Endodermal cell (in vitro differentiated cells): ENCODE measurements around the gene SLC39A3. TPM values are rescaled to one million over a fixed set of nuclear protein-coding genes. Genes with fewer than 3 reads are reported as not detected.

Experiments used
- DNase-seq: peaks from one replicate; pipeline ENCODE4 v3.0.0-alpha.2; 2017
- H3K27ac ChIP-seq: 2 replicates; pipeline ENCODE4 v1.5.1; 2013; ENCODE audit warnings: mild to moderate bottlenecking, low read depth, low read length, moderate library complexity
- H3K27me3 ChIP-seq: 2 replicates; pipeline ENCODE4 v1.6.1; 2013; ENCODE audit warnings: mild to moderate bottlenecking, low read length, moderate library complexity; ENCODE audit not compliant: insufficient read depth, control insufficient read depth, poor library complexity, severe bottlenecking
- H3K36me3 ChIP-seq: 2 replicates; pipeline ENCODE4 v1.7.0; 2013; ENCODE audit warnings: mild to moderate bottlenecking, low read length, moderate library complexity; ENCODE audit not compliant: control insufficient read depth, insufficient read depth
- H3K4me1 ChIP-seq: one replicate; pipeline ENCODE4 v1.7.0; 2013; ENCODE audit warnings: low read length; ENCODE audit not compliant: control insufficient read depth, insufficient read depth
- H3K4me3 ChIP-seq: 2 replicates; pipeline ENCODE4 v1.5.1; 2013; ENCODE audit warnings: mild to moderate bottlenecking, low read length, moderate library complexity
- H3K9ac ChIP-seq: 2 replicates; pipeline ENCODE4 v1.6.1; 2013; ENCODE audit warnings: mild to moderate bottlenecking, low read length, moderate library complexity; ENCODE audit not compliant: poor library complexity, severe bottlenecking; ENCODE audit errors: extremely low read depth
- H3K9me3 ChIP-seq: 2 replicates; pipeline ENCODE4 v1.6.1; 2013; ENCODE audit warnings: mild to moderate bottlenecking, low read length, moderate library complexity; ENCODE audit not compliant: control insufficient read depth
- H3K27ac Mint-ChIP-seq: 2 replicates; pipeline ENCODE4 v1.8.0; 2020; ENCODE audit warnings: mixed read lengths
- H3K27me3 Mint-ChIP-seq: 2 replicates; pipeline ENCODE4 v1.8.0; 2021; ENCODE audit warnings: mild to moderate bottlenecking, mixed read lengths; ENCODE audit not compliant: insufficient read depth
- H3K36me3 Mint-ChIP-seq: 2 replicates; pipeline ENCODE4 v1.8.0; 2020; ENCODE audit warnings: low read depth, mixed read lengths
- H3K4me1 Mint-ChIP-seq: 2 replicates; pipeline ENCODE4 v1.8.0; 2020; ENCODE audit warnings: mixed read lengths
- H3K4me3 Mint-ChIP-seq: 2 replicates; pipeline ENCODE4 v1.8.0; 2020; ENCODE audit warnings: mild to moderate bottlenecking, moderate library complexity, mixed read lengths
- H3K9me3 Mint-ChIP-seq: 2 replicates; pipeline ENCODE4 v1.8.0; 2020; ENCODE audit warnings: mild to moderate bottlenecking, mixed read lengths
- CTCF ChIP-seq: fragments of 200-600 bp; sonication (generic); conservative IDR thresholded peaks from 2 replicates; pipeline ENCODE4 v1.5.0; 2021; ENCODE audit warnings: antibody characterized with exemption, mild to moderate bottlenecking
- WGBS, 2 experiments: methylation state at CpG; one replicate each; pipeline versions ENCODE4 v1.1.5 to v1.1.7; 2013; ENCODE audit warnings: missing lambda C conversion rate in 2 of 2, mixed read lengths in 1 of 2; ENCODE audit not compliant: insufficient coverage in 1 of 2, insufficient read length in 1 of 2; 5-methylcytosine and 5-hydroxymethylcytosine counted together
- total RNA-seq, 2 donors: library from RNA; stranded (reverse); fragmentation: NEBNext Ultra II Directional in 1 of 2; extraction: Animal tissue kit (Norgen Biotek cat#: 25700) in 1 of 2; gene quantifications; 2 replicates in 1 of 2; 3 replicates in 1 of 2; pipeline ENCODE4 v1.2.1, GENCODE V29; 2021

SLC39A3 gene
- total RNA-seq, 2 donors from 2014 or later, result 25.3 to 28.6 TPM

- WGBS, 2 experiments, result 81 to 91% methylated on average over 5 to 7 of the region's 7 CpGs
- Histone ChIP-seq H3K9me3 (no peaks in the 10 kb centered on the region), H3K36me3 (no peaks in the 10 kb centered on the region), H3K4me3 (no peak overlapping the region), H3K27me3 (peaks cover 26% of the 10 kb centered on the region), H3K4me1 (no peaks in the 10 kb centered on the region), H3K27ac (no peak overlapping the region), H3K9ac (no peak overlapping the region)
- DNase-seq, result no peak
- H3K27ac Mint-ChIP-seq, result no peak overlapping the region
- H3K9me3 Mint-ChIP-seq, result no peaks in the 10 kb centered on the region
- peaks cover 23% of the 10 kb centered on the region for H3K27me3 Mint-ChIP-seq
- H3K4me3 Mint-ChIP-seq, result no peak overlapping the region
- H3K36me3 Mint-ChIP-seq, result no peaks in the 10 kb centered on the region
- TF ChIP-seq CTCF, result no peak
- no peaks in the 10 kb centered on the region for H3K4me1 Mint-ChIP-seq
These were observed 7.5 kb upstream of the SLC39A3 start for GRCh38 chr19:2747349-2747748.

GRCh38 chr19:2744113-2744512 lies 4.3 kb upstream of the SLC39A3 start:
- H3K4me3 Mint-ChIP-seq, result no peak overlapping the region
- Histone ChIP-seq H3K9me3 (no peaks in the 10 kb centered on the region), H3K27me3 (peaks cover 40% of the 10 kb centered on the region), H3K9ac (no peak overlapping the region), H3K4me1 (peaks cover under 1% of the 10 kb centered on the region), H3K4me3 (no peak overlapping the region), H3K36me3 (no peaks in the 10 kb centered on the region), H3K27ac (no peak overlapping the region)
- no peak for DNase-seq
- peaks cover 2% of the 10 kb centered on the region for H3K4me1 Mint-ChIP-seq
- WGBS, 2 experiments, result 49 to 63% methylated on average over 3 to 4 of the region's 4 CpGs
- TF ChIP-seq CTCF, result no peak
- H3K36me3 Mint-ChIP-seq, result no peaks in the 10 kb centered on the region
- no peak overlapping the region for H3K27ac Mint-ChIP-seq
- no peaks in the 10 kb centered on the region for H3K9me3 Mint-ChIP-seq
- peaks cover 33% of the 10 kb centered on the region for H3K27me3 Mint-ChIP-seq

- no peaks in the 10 kb centered on the region for H3K9me3 ChIP-seq
- Mint-ChIP-seq H3K4me1 (peaks cover 4% of the 10 kb centered on the region), H3K27me3 (peaks cover 31% of the 10 kb centered on the region), H3K9me3 (no peaks in the 10 kb centered on the region), H3K27ac (no peak overlapping the region), H3K36me3 (peaks cover 2% of the 10 kb centered on the region), H3K4me3 (no peak overlapping the region)
- no peak overlapping the region for H3K4me3 ChIP-seq
- H3K4me1 ChIP-seq, result peaks cover 3% of the 10 kb centered on the region
- DNase-seq, result no peak
- peaks cover 40% of the 10 kb centered on the region for H3K27me3 ChIP-seq
- no peak overlapping the region for H3K27ac ChIP-seq
- H3K36me3 ChIP-seq, result no peaks in the 10 kb centered on the region
- H3K9ac ChIP-seq, result no peak overlapping the region
- TF ChIP-seq CTCF, result no peak
- 73 to 74% methylated on average over 8 of the region's 8 CpGs for WGBS, 2 experiments
These were observed 3.3 kb upstream of the SLC39A3 start for GRCh38 chr19:2743099-2743498.
